Measurements from ENCODE around the gene ABHD2. TPM values are rescaled to one million over a fixed set of nuclear protein-coding genes. Genes with fewer than 3 reads are reported as not detected.

ABHD2 gene
- polyA plus RNA-seq (2011; rRNA removed) (47.2 and 69.6 TPM in 2 replicates), polyA minus RNA-seq (2011; rRNA and poly(A)+ RNA removed) (61.1 and 61.2 TPM in 2 replicates)

DNA sequence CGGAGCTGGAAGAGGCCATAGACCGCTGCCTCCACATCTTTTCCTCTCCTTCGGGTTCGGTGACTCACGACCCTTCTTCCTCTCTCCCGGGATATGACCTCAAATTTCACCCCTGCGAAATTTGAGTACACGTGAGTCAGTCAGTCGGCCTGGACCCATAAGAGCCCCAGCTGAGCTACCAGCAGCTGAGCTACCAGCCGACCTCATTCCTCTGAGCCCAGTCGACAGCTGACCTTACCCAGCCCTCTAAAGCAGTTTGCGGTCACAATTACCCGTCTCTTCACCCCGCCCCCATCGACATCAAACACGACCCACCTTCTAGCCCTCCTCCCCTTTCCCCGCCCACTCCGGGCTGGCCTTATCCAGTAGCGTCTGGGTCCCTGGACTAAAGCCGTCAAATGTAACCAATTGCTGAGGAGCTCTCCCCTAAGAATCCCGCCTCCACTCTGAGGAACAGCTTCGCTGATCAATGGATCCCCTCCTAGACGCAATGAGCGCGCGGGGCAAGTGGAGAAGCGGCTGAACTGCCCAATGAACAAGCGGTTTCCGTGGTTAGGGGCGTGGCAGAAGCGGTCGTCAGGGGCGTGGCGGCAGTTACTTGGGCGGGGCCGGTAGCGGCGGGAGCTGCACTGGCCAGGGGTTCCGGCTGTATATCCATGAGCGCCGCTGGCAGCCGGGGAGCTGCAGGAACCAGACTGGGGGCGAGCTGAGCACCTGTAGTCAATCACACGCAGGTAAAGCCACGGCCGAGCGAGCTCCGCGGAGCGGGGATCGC lies at the start of gene ABHD2:
Gene ABHD2 (plus strand): TSS at position 627 of the 775 bp plus-strand sequence. CDS start 27,872 bp downstream, outside the sequence.
- peak; percentile 100 for DNase-seq (ENCODE audit: low read depth)
- Histone ChIP-seq H3K4me3 (ENCODE audit: low read depth, low read length) (peak within 1 kb of the TSS; percentile 85), H3K36me3 (ENCODE audit: control insufficient read depth, insufficient read depth, low read length) (no peaks in the 10 kb centered on the region), H3K27me3 (ENCODE audit: control insufficient read depth, insufficient read depth, low read length) (no peaks in the 10 kb centered on the region)
- TF ChIP-seq, protein P1, sequence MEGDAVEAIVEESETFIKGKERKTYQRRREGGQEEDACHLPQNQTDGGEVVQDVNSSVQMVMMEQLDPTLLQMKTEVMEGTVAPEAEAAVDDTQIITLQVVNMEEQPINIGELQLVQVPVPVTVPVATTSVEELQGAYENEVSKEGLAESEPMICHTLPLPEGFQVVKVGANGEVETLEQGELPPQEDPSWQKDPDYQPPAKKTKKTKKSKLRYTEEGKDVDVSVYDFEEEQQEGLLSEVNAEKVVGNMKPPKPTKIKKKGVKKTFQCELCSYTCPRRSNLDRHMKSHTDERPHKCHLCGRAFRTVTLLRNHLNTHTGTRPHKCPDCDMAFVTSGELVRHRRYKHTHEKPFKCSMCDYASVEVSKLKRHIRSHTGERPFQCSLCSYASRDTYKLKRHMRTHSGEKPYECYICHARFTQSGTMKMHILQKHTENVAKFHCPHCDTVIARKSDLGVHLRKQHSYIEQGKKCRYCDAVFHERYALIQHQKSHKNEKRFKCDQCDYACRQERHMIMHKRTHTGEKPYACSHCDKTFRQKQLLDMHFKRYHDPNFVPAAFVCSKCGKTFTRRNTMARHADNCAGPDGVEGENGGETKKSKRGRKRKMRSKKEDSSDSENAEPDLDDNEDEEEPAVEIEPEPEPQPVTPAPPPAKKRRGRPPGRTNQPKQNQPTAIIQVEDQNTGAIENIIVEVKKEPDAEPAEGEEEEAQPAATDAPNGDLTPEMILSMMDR (IDR thresholded peaks at IDR 0.05; ENCODE audit: insufficient read depth, low read depth, low read length): no peak
- CTCF ChIA-PET: interaction anchor here (0.7 to 3.6 kb wide), 9 partner anchors 10 to 90 kb away, joined by 3 to 16 read pairs (median 4); no protein-coding TSS in a partner anchor
- POLR2A ChIA-PET: interaction anchor here (0.6 kb wide), 3 partner anchors 20 to 167 kb away, joined by 3 to 9 read pairs (median 9); no protein-coding TSS in a partner anchor

- TF ChIP-seq, protein P1 (IDR thresholded peaks at IDR 0.05; ENCODE audit: insufficient read depth, low read depth, low read length): no peak
- CTCF ChIA-PET: no interaction called here
- no peaks in the 10 kb centered on the region for H3K36me3 ChIP-seq (ENCODE audit: control insufficient read depth, insufficient read depth, low read length)
- no peak for DNase-seq (ENCODE audit: low read depth)
- POLR2A ChIA-PET: no interaction called here
- no peaks in the 10 kb centered on the region for H3K27me3 ChIP-seq (ENCODE audit: control insufficient read depth, insufficient read depth, low read length)
- H3K4me3 ChIP-seq (ENCODE audit: low read depth, low read length): no peak overlapping the region
Observed at GRCh38 chr15:89039142-89039541, 49.1 kb upstream of the ABHD2 start.

- POLR2A ChIA-PET: no interaction called here
- TF ChIP-seq, protein P1 (IDR thresholded peaks at IDR 0.05; ENCODE audit: insufficient read depth, low read depth, low read length): no peak
- CTCF ChIA-PET: interaction anchor here (1.0 to 2.1 kb wide), 3 partner anchors 11 to 131 kb away, joined by 3 to 8 read pairs (median 7); no protein-coding TSS in a partner anchor
- DNase-seq (ENCODE audit: low read depth): no peak
- Histone ChIP-seq H3K4me3 (ENCODE audit: low read depth, low read length) (no peak overlapping the region), H3K36me3 (ENCODE audit: control insufficient read depth, insufficient read depth, low read length) (no peaks in the 10 kb centered on the region), H3K27me3 (ENCODE audit: control insufficient read depth, insufficient read depth, low read length) (no peaks in the 10 kb centered on the region)
Observed at GRCh38 chr15:89041507-89041906, 46.7 kb upstream of the ABHD2 start.

DNA sequence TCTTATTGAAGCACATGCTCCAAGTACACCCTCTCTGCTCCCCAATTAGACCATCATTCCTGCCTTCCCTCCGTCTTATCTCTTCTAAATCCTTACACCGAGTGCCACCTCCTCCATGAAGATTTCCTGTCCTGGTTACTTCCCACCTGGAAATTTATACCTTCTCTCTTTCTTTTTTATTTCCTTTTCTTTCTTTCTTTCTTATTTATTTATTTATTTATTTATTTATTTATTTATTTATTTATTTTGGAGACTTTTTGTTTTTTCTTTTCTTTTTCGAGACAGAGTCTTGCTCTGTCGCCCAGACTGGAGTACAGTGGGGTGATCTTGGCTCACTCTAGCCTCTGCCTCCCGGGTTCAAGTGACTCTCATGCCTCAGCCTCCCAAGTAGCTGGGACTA lies 45.9 kb upstream of the ABHD2 start:
- Histone ChIP-seq H3K4me3 (ENCODE audit: low read depth, low read length) (no peak overlapping the region), H3K27me3 (ENCODE audit: control insufficient read depth, insufficient read depth, low read length) (no peaks in the 10 kb centered on the region), H3K36me3 (ENCODE audit: control insufficient read depth, insufficient read depth, low read length) (no peaks in the 10 kb centered on the region)
- TF ChIP-seq, protein P1 (IDR thresholded peaks at IDR 0.05; ENCODE audit: insufficient read depth, low read depth, low read length): no peak
- ChIA-PET POLR2A (no interaction called here), CTCF (interaction anchor here (1.1 to 2.1 kb wide), 4 partner anchors 10 to 130 kb away, joined by 3 to 8 read pairs (median 6); no protein-coding TSS in a partner anchor)
- no peak for DNase-seq (ENCODE audit: low read depth)
